ENCODE data around the gene PSME1.

The PSME1 gene

GRCh38 chr14:24135834-24136683 is at the start of gene PSME1:
PSME1 (plus strand) TSS chr14:24136194; CDS start chr14:24136263, 69 bp downstream.
- TF ChIP-seq CTCF (IDR thresholded peaks at IDR 0.05; ENCODE audit: poor library complexity, severe bottlenecking), result no peak
- peak; percentile 90 for DNase-seq (ENCODE audit: low spot score)
- peak; percentile 85 for ATAC-seq (ENCODE audit: low read depth)
- Histone ChIP-seq H3K9me3 (ENCODE audit: severe bottlenecking) (no peaks in the 10 kb centered on the region), H3K27ac (ENCODE audit: poor library complexity, severe bottlenecking) (peak within 1 kb of the TSS; percentile 47), H3K36me3 (ENCODE audit: low read depth) (peaks cover 33% of the 10 kb centered on the region), H3K4me3 (ENCODE audit: severe bottlenecking) (peak within 1 kb of the TSS; percentile 88), H3K4me1 (ENCODE audit: insufficient read depth, poor library complexity, severe bottlenecking) (peaks cover 10% of the 10 kb centered on the region), H3K27me3 (ENCODE audit: insufficient read depth, poor library complexity, severe bottlenecking) (no peaks in the 10 kb centered on the region)

- Histone ChIP-seq H3K9me3 (ENCODE audit: severe bottlenecking) (no peaks in the 10 kb centered on the region), H3K27ac (ENCODE audit: poor library complexity, severe bottlenecking) (no peak overlapping the region), H3K4me1 (ENCODE audit: insufficient read depth, poor library complexity, severe bottlenecking) (no peaks in the 10 kb centered on the region), H3K4me3 (ENCODE audit: severe bottlenecking) (no peak overlapping the region), H3K27me3 (ENCODE audit: insufficient read depth, poor library complexity, severe bottlenecking) (no peaks in the 10 kb centered on the region), H3K36me3 (ENCODE audit: low read depth) (no peaks in the 10 kb centered on the region)
- DNase-seq (ENCODE audit: low spot score), result no peak
- TF ChIP-seq CTCF (IDR thresholded peaks at IDR 0.05; ENCODE audit: poor library complexity, severe bottlenecking), result no peak
- no peak for ATAC-seq (ENCODE audit: low read depth)
Observed at GRCh38 chr14:24087004-24087403, 49.0 kb upstream of the PSME1 start.

GRCh38 chr14:24088095-24088494 is 47.9 kb upstream of the PSME1 start:
- Histone ChIP-seq H3K27me3 (ENCODE audit: insufficient read depth, poor library complexity, severe bottlenecking) (no peaks in the 10 kb centered on the region), H3K27ac (ENCODE audit: poor library complexity, severe bottlenecking) (no peak overlapping the region), H3K9me3 (ENCODE audit: severe bottlenecking) (no peaks in the 10 kb centered on the region), H3K4me3 (ENCODE audit: severe bottlenecking) (no peak overlapping the region), H3K36me3 (ENCODE audit: low read depth) (no peaks in the 10 kb centered on the region), H3K4me1 (ENCODE audit: insufficient read depth, poor library complexity, severe bottlenecking) (peaks cover 2% of the 10 kb centered on the region)
- no peak for TF ChIP-seq CTCF (IDR thresholded peaks at IDR 0.05; ENCODE audit: poor library complexity, severe bottlenecking)
- DNase-seq (ENCODE audit: low spot score) (no peak), ATAC-seq (ENCODE audit: low read depth) (no peak)

- H3K36me3 ChIP-seq (ENCODE audit: low read depth), result peaks cover under 1% of the 10 kb centered on the region; the same call in 1 of the 2 replicates
- no peaks in the 10 kb centered on the region for H3K9me3 ChIP-seq (ENCODE audit: severe bottlenecking)
- DNase-seq (ENCODE audit: low spot score), result no peak
Observed at GRCh38 chr14:24089890-24090289, 46.1 kb upstream of the PSME1 start.

More at GRCh38 chr14:24089890-24090289, 46.1 kb upstream of the PSME1 start:
- ATAC-seq (ENCODE audit: low read depth), result no peak
- H3K4me1 ChIP-seq (ENCODE audit: insufficient read depth, poor library complexity, severe bottlenecking), result peaks cover 9% of the 10 kb centered on the region
- TF ChIP-seq CTCF (IDR thresholded peaks at IDR 0.05; ENCODE audit: poor library complexity, severe bottlenecking), result no peak
- H3K27me3 ChIP-seq (ENCODE audit: insufficient read depth, poor library complexity, severe bottlenecking), result no peaks in the 10 kb centered on the region
- no peak overlapping the region for H3K27ac ChIP-seq (ENCODE audit: poor library complexity, severe bottlenecking)
- H3K4me3 ChIP-seq (ENCODE audit: severe bottlenecking), result no peak overlapping the region

All from RWPE2 (cell line).